Neural progenitor cell (in vitro differentiated cells): ENCODE results near the gene SEPTIN2.

Experiments used
- CTCF ChIP-seq: fragments of 200-600 bp; sonication (generic); IDR thresholded peaks from 2 replicates; pipeline ENCODE4 v1.5.1; 2017; ENCODE audit warnings: antibody characterized with exemption, mild to moderate bottlenecking
- EZH2 ChIP-seq: fragments of 200-600 bp; sonication (generic); IDR thresholded peaks from 2 replicates; pipeline ENCODE4 v1.6.1; 2017; ENCODE audit warnings: antibody characterized with exemption, mild to moderate bottlenecking, moderate library complexity
- EZH2phosphoT487 ChIP-seq: fragments of 200-600 bp; sonication (generic); IDR thresholded peaks from 2 replicates; pipeline ENCODE4 v1.6.1; 2017; ENCODE audit warnings: antibody characterized with exemption

DNA sequence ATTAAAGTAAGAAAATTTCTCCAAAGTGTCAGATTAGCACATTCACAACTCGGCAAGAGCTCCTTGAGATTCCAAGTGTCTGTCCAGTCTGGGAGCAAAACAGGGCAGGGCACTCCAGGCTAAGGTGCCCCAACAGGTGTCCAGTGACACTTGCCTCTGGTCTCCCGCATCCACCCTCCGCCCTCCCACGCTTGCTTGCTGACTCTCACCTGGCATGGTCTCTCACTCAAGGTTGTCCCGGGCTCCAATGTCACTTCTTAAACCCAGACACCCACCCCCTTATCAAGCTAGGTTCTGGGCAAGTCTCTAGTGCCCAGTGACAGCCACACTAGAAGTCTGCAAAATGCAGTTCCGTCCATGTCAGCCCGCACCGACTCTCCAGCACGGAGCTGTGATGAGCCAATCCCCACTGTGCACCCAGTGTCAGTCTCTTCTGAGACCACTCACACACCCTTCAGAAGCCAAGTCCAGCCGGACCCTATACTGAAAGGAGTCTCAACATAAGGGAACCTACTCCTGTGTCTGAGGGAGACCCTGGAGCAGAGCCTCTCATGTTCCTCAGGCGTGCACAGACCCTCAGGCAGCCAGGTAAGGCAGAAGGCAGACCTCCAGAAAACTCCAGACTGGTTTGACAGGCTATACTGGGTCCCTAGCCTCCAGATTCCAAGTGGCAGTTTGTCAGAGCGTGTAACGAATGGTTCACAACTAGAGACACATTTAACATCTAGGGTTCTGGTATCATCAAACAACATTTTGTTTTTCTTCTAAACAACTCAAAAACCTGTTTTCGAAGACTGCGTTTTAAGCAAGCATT, 45.8 kb upstream of the SEPTIN2 start:
- TF ChIP-seq CTCF (no peak), EZH2 (no peak), EZH2phosphoT487 (no peak)
